Measurements from ENCODE around the gene ENPEP.
"Not testable (repeated sequence)": the region's sequence is repeated elsewhere in the genome, so short reads cannot be mapped to it uniquely, and the experiment has no call there.

ENPEP gene

GRCh38 chr4:110475881-110476818 lies at the start of gene ENPEP:
Gene ENPEP, plus strand, starts transcription at chr4:110476155. Its CDS starts 260 bp downstream, at chr4:110476415.
- DNase-seq (ENCODE audit: low read depth), result peak; percentile 24

DNA sequence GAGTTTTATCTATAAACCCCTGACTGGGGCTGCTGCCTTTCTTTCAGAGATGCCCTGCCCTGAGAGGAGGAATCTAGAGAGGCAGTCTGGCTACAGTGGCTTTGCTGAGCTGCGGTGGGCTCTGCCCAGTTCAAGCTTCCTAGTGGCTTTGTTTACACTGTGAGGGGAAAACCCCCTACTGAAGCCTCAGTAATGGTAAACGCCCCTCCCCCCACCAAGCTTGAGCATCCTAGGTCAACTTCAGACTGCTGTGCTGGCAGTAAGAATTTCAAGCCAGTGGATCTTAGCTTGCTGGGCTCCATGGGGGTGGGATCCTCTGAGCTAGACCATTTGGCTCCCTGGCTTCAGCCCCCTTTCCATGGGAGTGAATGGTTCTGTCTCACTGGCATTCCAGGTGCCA lies 44.1 kb upstream of the ENPEP start:
- DNase-seq (ENCODE audit: low read depth), result not testable (repeated sequence)

- DNase-seq (ENCODE audit: low read depth), result not testable (repeated sequence)
These were observed 38.7 kb upstream of the ENPEP start for GRCh38 chr4:110437292-110437691.

DNA sequence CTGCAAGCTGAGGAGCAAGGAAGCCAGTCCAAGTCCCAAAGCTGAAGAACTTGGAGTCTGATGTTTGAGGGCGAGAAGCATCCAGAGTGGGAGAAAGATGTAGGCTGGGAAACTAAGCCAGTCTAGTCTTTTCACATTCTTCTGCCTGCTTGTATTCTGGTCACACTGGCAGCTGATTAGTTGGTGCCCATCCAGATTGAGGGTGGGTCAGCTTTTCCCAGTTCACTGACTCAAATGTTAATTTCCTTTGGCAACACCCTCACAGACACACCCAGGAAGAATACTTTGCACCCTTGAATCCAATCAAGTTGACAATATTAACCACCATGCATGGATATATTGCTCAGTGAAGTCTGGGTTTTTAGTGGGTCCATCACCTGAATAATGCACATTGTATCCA lies 36.7 kb upstream of the ENPEP start:
- not testable (repeated sequence) for DNase-seq (ENCODE audit: low read depth)

DNA sequence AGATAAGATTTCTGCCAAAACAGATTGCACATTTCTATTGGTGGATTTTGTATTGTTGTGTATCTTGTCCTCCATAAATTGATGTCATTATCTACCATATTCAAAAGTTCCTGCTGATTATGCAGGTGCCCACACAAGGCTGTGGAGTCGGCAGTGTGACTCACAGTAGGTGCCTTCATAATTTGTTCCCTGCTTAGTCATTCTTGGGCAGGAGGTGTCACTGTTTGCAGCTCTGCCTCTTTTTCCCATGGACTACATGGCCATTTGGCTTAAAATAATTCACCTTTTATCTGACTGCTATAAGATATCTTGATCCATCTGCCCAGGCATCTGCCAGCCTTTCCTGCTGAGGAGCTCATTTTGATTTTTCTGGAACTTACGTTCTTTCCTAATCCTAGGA lies 33.6 kb upstream of the ENPEP start:
- peak; percentile 6 for DNase-seq (ENCODE audit: low read depth)

- no peak for DNase-seq (ENCODE audit: low read depth)
These were observed 33.2 kb upstream of the ENPEP start for GRCh38 chr4:110442788-110443187.

DNA sequence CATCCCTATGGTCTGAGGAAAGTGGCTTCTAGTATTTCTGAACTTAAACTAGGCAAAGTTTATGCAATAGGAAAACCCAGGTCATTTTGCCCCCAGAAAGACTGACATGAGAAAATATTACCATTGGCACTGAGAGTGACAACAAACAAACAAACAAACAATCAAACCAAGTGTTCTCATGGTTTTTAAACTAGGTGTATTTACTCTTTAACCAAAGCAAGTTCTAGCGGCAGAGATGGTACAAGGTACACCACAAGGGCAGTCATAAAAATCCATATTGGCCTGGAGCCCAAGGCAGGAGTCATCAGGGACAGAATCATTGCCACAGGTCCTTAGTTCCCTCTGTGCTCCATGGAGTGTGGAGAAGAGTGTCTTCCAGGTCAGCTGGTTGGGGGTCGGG lies 26.0 kb upstream of the ENPEP start:
- no peak for DNase-seq (ENCODE audit: low read depth)

GRCh38 chr4:110452546-110452945 lies 23.4 kb upstream of the ENPEP start:
- DNase-seq (ENCODE audit: low read depth), result no peak

- DNase-seq (ENCODE audit: low read depth), result no peak
These were observed 21.5 kb upstream of the ENPEP start for GRCh38 chr4:110454441-110454840.

DNA sequence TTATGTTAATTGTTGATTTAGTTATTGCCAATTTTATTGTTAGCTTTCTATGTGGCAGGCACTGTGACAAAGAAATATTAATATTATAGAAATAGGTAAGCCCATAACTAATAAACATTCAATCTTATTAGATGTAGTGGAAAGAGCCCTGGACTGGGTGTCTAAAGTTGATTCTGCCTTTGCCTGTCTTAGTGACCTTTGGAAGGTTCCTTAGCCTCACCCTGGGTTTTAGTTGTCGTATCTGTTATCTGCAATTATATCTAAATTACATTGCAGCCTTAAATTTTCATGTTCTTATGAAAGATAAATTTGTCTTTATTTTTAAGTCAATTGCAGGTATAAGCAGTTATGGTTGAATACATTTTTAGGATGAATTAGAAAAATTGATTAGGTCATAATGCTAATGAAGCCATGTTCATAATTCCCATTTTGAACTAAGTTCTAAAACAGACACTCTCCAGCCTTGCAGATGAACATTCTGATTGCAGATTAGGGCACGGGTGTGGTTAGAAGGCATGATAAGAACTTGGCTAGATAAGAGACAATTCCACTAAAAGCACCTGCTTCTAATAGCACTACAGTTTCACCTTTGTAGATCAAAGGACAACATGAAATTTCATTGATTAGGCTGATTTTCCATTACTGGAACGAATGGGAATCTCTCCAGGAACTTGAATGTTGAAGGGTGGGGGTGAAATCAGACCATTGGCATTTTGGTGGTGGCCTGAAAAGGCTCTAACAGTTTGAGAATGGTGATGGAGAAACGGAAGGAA lies 17.3 kb upstream of the ENPEP start:
- no peak for DNase-seq (ENCODE audit: low read depth)

DNA sequence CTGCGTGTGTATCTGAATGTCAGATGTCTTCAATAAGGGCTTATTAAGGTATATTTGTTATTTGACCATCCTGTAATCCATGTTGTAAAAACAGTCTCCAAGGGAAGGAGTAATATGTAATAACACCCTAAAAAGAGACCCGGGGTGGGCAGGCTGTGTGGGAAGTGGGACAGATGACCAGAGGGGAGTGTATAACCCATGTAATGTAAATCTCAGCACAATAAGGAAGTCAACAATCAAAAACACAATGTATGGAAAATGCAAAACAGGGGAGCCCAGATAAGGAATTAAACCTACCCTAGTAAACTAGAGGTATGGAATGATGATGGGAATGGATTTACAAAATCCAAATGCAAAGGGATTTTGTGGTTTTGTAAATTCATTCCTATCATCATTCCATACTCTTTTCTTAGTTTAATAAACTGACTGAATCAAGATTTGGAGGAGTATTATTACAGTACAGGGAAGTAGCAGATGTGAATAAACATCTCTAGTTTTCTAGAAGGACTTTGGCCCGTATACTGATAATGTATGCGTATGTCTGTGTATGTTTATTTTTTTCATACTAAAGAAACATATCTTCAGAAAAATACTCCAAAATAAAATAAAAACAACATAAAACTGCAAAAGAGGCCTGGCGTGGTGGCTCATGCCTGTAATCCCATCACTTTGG lies 15.7 kb upstream of the ENPEP start:
- no peak for DNase-seq (ENCODE audit: low read depth)

GRCh38 chr4:110467400-110467799 lies 8.6 kb upstream of the ENPEP start:
- no peak for DNase-seq (ENCODE audit: low read depth)

DNA sequence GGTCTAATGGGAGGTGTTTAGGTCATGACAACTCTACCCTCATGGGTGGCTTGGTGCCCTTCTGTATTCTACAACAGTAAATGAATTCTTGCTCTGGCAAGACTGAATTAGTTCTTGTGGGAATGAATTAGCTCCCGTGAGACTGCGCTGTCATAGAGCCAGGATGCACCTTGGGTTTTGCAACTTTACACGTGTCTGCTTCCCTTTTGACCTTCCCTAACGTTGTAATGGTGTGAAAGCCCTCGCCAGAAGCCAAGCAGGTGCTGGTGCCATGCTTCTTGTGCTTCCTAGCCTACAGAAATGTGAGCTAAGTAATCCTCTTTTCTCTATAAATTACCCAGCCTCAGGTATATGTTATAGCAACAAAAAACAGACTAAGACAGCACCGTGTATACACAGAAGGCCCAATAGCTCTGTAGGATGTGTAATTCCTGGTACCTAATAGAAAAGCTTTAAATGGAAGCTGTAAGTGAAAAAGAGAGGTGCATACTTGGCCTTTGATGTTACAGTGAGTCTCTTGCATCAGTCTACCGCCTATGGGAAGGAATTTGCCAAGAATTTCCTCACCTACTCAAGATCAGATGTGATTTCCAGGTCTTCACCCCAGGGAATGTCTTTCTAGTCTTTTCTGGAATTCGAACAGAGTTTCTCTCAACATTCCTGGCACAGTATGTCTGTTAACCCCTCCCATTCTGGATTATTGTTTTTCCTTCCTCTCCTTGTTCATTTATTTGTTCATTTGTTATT lies 3.2 kb upstream of the ENPEP start:
- DNase-seq (ENCODE audit: low read depth), result no peak

- DNase-seq (ENCODE audit: low read depth), result no peak
These were observed 1.5 kb upstream of the ENPEP start for GRCh38 chr4:110474481-110474880.

GRCh38 chr4:110475080-110475479 lies 875 bp upstream of the ENPEP start:
- DNase-seq (ENCODE audit: low read depth), result not testable (repeated sequence)

DNA sequence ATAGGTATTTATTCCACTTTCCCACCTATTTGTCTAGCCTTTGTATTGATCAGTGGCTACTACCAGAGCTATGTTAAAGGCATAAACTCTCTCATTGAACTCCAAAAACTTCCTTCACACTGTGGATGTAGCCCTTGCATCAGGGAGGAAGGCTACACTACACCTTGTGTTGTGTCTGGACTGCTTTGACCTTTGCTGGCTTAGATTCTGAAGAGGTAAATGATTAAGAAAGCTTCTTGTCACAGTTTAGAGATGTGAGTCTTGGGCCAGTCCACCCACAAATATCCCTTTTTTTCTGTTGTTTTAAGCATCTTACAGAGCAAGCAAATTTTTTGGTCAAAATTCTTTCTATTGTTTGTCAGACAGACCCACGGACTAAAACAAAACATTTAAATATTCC lies 1.9 kb downstream of the ENPEP start:
- no peak for DNase-seq (ENCODE audit: low read depth)

DNA sequence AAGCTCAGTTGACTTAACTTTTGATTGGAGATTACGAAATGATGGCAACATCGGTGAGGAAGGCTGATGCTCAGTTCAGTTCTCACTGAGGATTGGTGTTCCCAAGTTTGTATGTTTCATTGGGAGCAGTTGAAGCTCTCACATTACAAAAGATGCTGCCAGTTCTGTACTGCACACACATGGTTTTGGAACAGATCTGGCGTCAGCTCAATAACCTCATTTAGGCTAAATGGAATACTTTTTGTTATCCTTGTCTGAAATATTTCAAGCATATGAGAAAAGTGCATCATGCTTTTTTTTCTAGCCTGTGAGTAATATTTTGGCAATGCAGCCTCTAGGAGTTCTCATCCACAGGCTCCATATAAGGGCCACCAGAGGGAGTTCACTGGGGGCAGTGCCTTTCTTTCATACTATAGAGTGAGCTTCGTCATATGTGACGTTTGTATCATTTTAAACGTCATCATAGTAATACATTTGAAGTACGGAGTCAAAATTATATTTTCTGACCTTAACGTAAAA lies 4.1 kb downstream of the ENPEP start:
- peak; percentile 80 for DNase-seq (ENCODE audit: low read depth)

GRCh38 chr4:110480746-110481271 lies 4.9 kb downstream of the ENPEP start:
- DNase-seq (ENCODE audit: low read depth), result no peak

DNA sequence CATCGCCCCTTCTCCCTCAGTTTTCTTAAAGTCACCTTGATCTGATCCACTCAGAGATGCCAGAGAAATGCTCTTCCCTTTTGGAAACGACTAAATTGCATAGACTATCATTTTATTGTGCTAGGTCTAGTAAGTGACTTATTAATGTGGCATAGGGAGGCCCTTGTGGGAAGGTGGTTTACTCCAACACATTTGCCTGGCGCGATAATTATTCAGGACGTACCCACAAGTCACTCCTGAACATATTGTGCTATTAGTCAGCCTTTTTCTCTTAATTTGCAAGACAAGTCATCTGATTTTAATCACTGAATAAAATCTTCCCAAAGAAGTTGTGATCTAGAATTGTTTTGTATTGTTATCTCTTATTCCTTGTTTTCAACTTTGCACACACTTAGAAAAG lies 7.6 kb downstream of the ENPEP start:
- no peak for DNase-seq (ENCODE audit: low read depth)

- DNase-seq (ENCODE audit: low read depth), result no peak
These were observed 8.1 kb downstream of the ENPEP start for GRCh38 chr4:110484029-110484428.

GRCh38 chr4:110484767-110485166 lies 8.8 kb downstream of the ENPEP start:
- peak; percentile 83 for DNase-seq (ENCODE audit: low read depth)

Measured in ELR (cell line).